GM23338 (cell line): ENCODE results near the gene CERS5.

ENCODE experiments used
- CREB1 ChIP-seq: fragments of 250-450 bp; sonication (Bioruptor Pico); IDR thresholded peaks from 2 replicates; pipeline ENCODE4 v1.5.0; 2020; ENCODE audit warnings: low read depth, mild to moderate bottlenecking, moderate library complexity
- ETS1 ChIP-seq: IDR thresholded peaks from 2 replicates; pipeline ENCODE4 v1.6.1; 2016; ENCODE audit warnings: antibody characterized with exemption
- EZH2 ChIP-seq: fragments of 200-600 bp; sonication (generic); IDR thresholded peaks from one replicate; pipeline ENCODE4 v1.8.0; 2017; ENCODE audit warnings: antibody characterized with exemption, mild to moderate bottlenecking, low read depth; ENCODE audit not compliant: unreplicated experiment
- EZH2phosphoT487 ChIP-seq: fragments of 200-600 bp; sonication (generic); IDR thresholded peaks from one replicate; pipeline ENCODE4 v1.8.1; 2018; ENCODE audit warnings: antibody characterized with exemption; ENCODE audit not compliant: unreplicated experiment
- JUNB ChIP-seq: IDR thresholded peaks from one replicate; pipeline ENCODE4 v1.6.1; 2016; ENCODE audit warnings: antibody characterized with exemption; ENCODE audit not compliant: unreplicated experiment
- NANOG ChIP-seq: IDR thresholded peaks from 2 replicates; pipeline ENCODE4 v1.6.1; 2016; ENCODE audit warnings: antibody characterized with exemption, borderline replicate concordance
- POLR2AphosphoS5 ChIP-seq: IDR thresholded peaks from 2 replicates; pipeline ENCODE4 v1.6.1; 2016; ENCODE audit warnings: antibody characterized with exemption, low read depth
- REST ChIP-seq: IDR thresholded peaks from one replicate; pipeline ENCODE4 v1.6.1; 2018; ENCODE audit warnings: antibody characterized with exemption; ENCODE audit not compliant: unreplicated experiment
- TF ChIP-seq, protein P1 (sequence below), 2 experiments: fragments of 200-600 bp in 1 of 2; sonication (generic) in 1 of 2; conservative IDR thresholded peaks; 2 replicates each; pipeline versions ENCODE4 v1.5.1 to v1.6.1; 2016 to 2017; ENCODE audit warnings: antibody characterized with exemption in 2 of 2, low read depth in 2 of 2, mild to moderate bottlenecking in 2 of 2, moderate library complexity in 1 of 2

DNA sequence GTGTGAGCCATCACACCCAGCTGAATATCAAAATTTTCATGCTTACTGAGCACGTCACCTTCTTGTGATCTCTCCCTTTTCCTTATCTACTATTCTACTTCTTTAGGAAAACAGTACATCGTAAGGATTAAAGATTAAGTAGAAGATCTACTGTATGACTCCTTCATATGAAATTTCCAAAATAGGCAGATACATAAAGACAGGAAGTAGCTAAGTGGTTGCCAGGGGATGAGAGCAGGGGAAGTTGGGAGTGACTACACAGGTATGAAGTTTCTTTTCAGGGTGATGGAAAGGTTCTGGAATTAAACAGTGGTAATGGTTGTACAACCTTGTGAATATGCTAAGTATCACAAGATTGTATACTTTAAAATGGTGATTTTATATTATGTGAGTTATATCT lies 36.5 kb upstream of the CERS5 start:
- TF ChIP-seq, protein P1, sequence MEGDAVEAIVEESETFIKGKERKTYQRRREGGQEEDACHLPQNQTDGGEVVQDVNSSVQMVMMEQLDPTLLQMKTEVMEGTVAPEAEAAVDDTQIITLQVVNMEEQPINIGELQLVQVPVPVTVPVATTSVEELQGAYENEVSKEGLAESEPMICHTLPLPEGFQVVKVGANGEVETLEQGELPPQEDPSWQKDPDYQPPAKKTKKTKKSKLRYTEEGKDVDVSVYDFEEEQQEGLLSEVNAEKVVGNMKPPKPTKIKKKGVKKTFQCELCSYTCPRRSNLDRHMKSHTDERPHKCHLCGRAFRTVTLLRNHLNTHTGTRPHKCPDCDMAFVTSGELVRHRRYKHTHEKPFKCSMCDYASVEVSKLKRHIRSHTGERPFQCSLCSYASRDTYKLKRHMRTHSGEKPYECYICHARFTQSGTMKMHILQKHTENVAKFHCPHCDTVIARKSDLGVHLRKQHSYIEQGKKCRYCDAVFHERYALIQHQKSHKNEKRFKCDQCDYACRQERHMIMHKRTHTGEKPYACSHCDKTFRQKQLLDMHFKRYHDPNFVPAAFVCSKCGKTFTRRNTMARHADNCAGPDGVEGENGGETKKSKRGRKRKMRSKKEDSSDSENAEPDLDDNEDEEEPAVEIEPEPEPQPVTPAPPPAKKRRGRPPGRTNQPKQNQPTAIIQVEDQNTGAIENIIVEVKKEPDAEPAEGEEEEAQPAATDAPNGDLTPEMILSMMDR (conservative IDR thresholded peaks at IDR 0.05; ENCODE audit: low read depth in 2 of 2): no peak
- TF ChIP-seq EZH2phosphoT487 (no peak), JUNB (no peak), REST (no peak), EZH2 (no peak), POLR2AphosphoS5 (no peak), ETS1 (no peak), NANOG (no peak), CREB1 (CRISPR knock-in tag) (no peak)
